H1 (cell line): ENCODE data around the gene PIP5K1B. TPM values are rescaled to one million over a fixed set of nuclear protein-coding genes. Genes with fewer than 3 reads are reported as not detected.

Experiments
- CTCF ChIA-PET: fragments of 300-600 bp; sonication (Branson Sonifier 250); formaldehyde crosslinking; loops from one replicate; lab custom pipeline; 2021; ENCODE audit not compliant: partially characterized antibody; lab: Charles Lee
- POLR2A ChIA-PET: fragments of 300-600 bp; sonication (Branson Sonifier 250); formaldehyde crosslinking; loops from one replicate; lab custom pipeline; 2021; ENCODE audit warnings: inconsistent platforms; ENCODE audit not compliant: partially characterized antibody; lab: Charles Lee
- DNase-seq, 2 experiments: peaks; one replicate each; pipeline versions ENCODE4 v3.0.0 to v3.0.0-alpha.2; 2010 to 2022; ENCODE audit warnings: low spot score in 2 of 2, low read depth in 1 of 2, mixed read lengths in 1 of 2
- FAIRE-seq: peaks from 2 replicates; lab custom pipeline; 2011; peaks lifted over from hg19 to GRCh38; lab: Jason Lieb, UNC
- H2AFZ ChIP-seq: 2 replicates; pipeline ENCODE4 v1.8.1; 2012; ENCODE audit warnings: low read length, inconsistent platforms
- H2AK5ac ChIP-seq: 2 replicates; pipeline ENCODE4 v1.6.1; 2013; ENCODE audit warnings: low read depth, low read length
- H2BK120ac ChIP-seq: replicated peaks from 2 replicates; pipeline ENCODE3; 2013; ENCODE audit warnings: low read depth, low read length, inconsistent platforms
- H2BK12ac ChIP-seq: 2 replicates; pipeline ENCODE4 v1.6.1; 2013; ENCODE audit warnings: low read depth, low read length
- H2BK15ac ChIP-seq: 2 replicates; pipeline ENCODE4 v1.6.1; 2013; ENCODE audit warnings: low read length
- H2BK20ac ChIP-seq: 2 replicates; pipeline ENCODE4 v1.6.1; 2013; ENCODE audit warnings: low read length
- H2BK5ac ChIP-seq: 2 replicates; pipeline ENCODE4 v1.6.1; 2013; ENCODE audit warnings: low read depth, low read length
- H3K14ac ChIP-seq: 2 replicates; pipeline ENCODE4 v1.6.1; 2013; ENCODE audit warnings: inconsistent platforms; ENCODE audit not compliant: insufficient read length
- H3K18ac ChIP-seq: 2 replicates; pipeline ENCODE4 v1.6.1; 2013; ENCODE audit warnings: low read length; ENCODE audit errors: extremely low read depth
- H3K23ac ChIP-seq: 2 replicates; pipeline ENCODE4 v1.6.1; 2013; ENCODE audit warnings: inconsistent platforms; ENCODE audit not compliant: insufficient read length
- H3K23me2 ChIP-seq: 2 replicates; pipeline ENCODE4 v1.6.1; 2013; ENCODE audit warnings: low read depth, low read length
- H3K27ac ChIP-seq: 2 replicates; pipeline ENCODE4 v1.6.1; 2011; ENCODE audit warnings: low read depth, low read length, inconsistent platforms
- H3K27me3 ChIP-seq, 4 experiments: replicated peaks in 1 of 4; 1 replicate in 1 of 4; 2 replicates in 3 of 4; pipeline versions ENCODE4 v1.6.1 to v1.8.1; 2011 to 2013; ENCODE audit warnings: low read length in 3 of 4, mild to moderate bottlenecking in 3 of 4, inconsistent platforms in 2 of 4, mixed read lengths in 2 of 4, moderate library complexity in 1 of 4; ENCODE audit not compliant: control insufficient read depth in 3 of 4, insufficient read depth in 3 of 4; ENCODE audit errors: extremely low read depth in 1 of 4
- H3K36me3 ChIP-seq, 4 experiments: 2 replicates each; pipeline versions ENCODE4 v1.6.1 to v1.8.1; 2011 to 2013; ENCODE audit warnings: mild to moderate bottlenecking in 4 of 4, low read length in 3 of 4, moderate library complexity in 2 of 4, control low read depth in 1 of 4, inconsistent platforms in 1 of 4; ENCODE audit not compliant: insufficient read depth in 4 of 4, control insufficient read depth in 2 of 4
- H3K4ac ChIP-seq: replicated peaks from 2 replicates; pipeline ENCODE3; 2013; ENCODE audit warnings: low read length, low read depth, mixed read lengths, inconsistent platforms; ENCODE audit not compliant: insufficient read length
- H3K4me1 ChIP-seq, 4 experiments: replicated peaks in 1 of 4; 1 replicate in 1 of 4; 2 replicates in 3 of 4; pipeline versions ENCODE4 v1.6.1 to v1.8.1; 2011 to 2013; ENCODE audit warnings: low read length in 3 of 4, inconsistent platforms in 2 of 4, mixed read lengths in 1 of 4; ENCODE audit not compliant: insufficient read depth in 4 of 4, control insufficient read depth in 3 of 4
- H3K4me2 ChIP-seq, 2 experiments: 2 replicates each; pipeline versions ENCODE4 v1.6.1 to v1.8.1; 2011 to 2013; ENCODE audit warnings: low read depth in 2 of 2, low read length in 2 of 2, control low read depth in 1 of 2, inconsistent platforms in 1 of 2, mild to moderate bottlenecking in 1 of 2; ENCODE audit not compliant: insufficient read depth in 1 of 2
- H3K4me3 ChIP-seq, 4 experiments: fragments of 200-600, 300-600 bp in 1 of 4; sonication (generic), shearing (Covaris generic), sonication (Bioruptor Twin) in 1 of 4; 2 replicates each; pipeline versions ENCODE4 v1.5.1 to v1.8.1; 2011 to 2016; ENCODE audit warnings: low read length in 4 of 4, low read depth in 3 of 4, control low read depth in 2 of 4, inconsistent platforms in 2 of 4, mild to moderate bottlenecking in 2 of 4, mixed read lengths in 1 of 4, moderate library complexity in 1 of 4; ENCODE audit not compliant: insufficient read depth in 2 of 4; ENCODE audit errors: extremely low read depth in 1 of 4
- H3K56ac ChIP-seq: replicated peaks from 2 replicates; pipeline ENCODE3; 2013; ENCODE audit warnings: low read depth, mild to moderate bottlenecking, mixed read lengths, low read length, inconsistent platforms; ENCODE audit not compliant: insufficient read length
- H3K79me1 ChIP-seq: 2 replicates; pipeline ENCODE4 v1.6.1; 2013; ENCODE audit warnings: low read depth, low read length, control low read depth
- H3K79me2 ChIP-seq, 2 experiments: 2 replicates each; pipeline versions ENCODE4 v1.6.1 to v1.8.1; 2012 to 2013; ENCODE audit warnings: low read length in 2 of 2, mild to moderate bottlenecking in 2 of 2, inconsistent platforms in 1 of 2; ENCODE audit not compliant: insufficient read depth in 2 of 2, control insufficient read depth in 1 of 2
- H3K9ac ChIP-seq, 4 experiments: replicated peaks in 1 of 4; 1 replicate in 1 of 4; 2 replicates in 3 of 4; pipeline versions ENCODE4 v1.6.1 to v1.8.1; 2011 to 2013; ENCODE audit warnings: low read depth in 3 of 4, low read length in 3 of 4, control low read depth in 2 of 4, mild to moderate bottlenecking in 2 of 4, moderate library complexity in 2 of 4, inconsistent platforms in 1 of 4; ENCODE audit errors: extremely low read depth in 1 of 4
- H3K9me3 ChIP-seq, 2 experiments: 2 replicates each; pipeline versions ENCODE4 v1.6.1 to v1.8.1; 2012 to 2013; ENCODE audit warnings: mild to moderate bottlenecking in 2 of 2, moderate library complexity in 2 of 2, control low read depth in 1 of 2, inconsistent platforms in 1 of 2, low read depth in 1 of 2, low read length in 1 of 2, mixed read lengths in 1 of 2; ENCODE audit not compliant: insufficient read depth in 2 of 2
- H4K20me1 ChIP-seq, 2 experiments: replicated peaks in 1 of 2; 2 replicates each; pipeline versions ENCODE3 to v1.8.1; 2011 to 2013; ENCODE audit warnings: inconsistent platforms in 2 of 2, low read length in 2 of 2, mild to moderate bottlenecking in 1 of 2; ENCODE audit not compliant: insufficient read depth in 2 of 2, control insufficient read depth in 1 of 2
- H4K5ac ChIP-seq: 2 replicates; pipeline ENCODE4 v1.6.1; 2013; ENCODE audit warnings: low read length, low read depth, mixed read lengths, inconsistent platforms; ENCODE audit not compliant: insufficient read length
- H4K8ac ChIP-seq: 2 replicates; pipeline ENCODE4 v1.8.0; 2013; ENCODE audit warnings: mild to moderate bottlenecking, moderate library complexity, low read length, inconsistent platforms; ENCODE audit not compliant: insufficient read depth; ENCODE audit errors: extremely low read depth
- H4K91ac ChIP-seq: replicated peaks from 2 replicates; pipeline ENCODE3; 2013; ENCODE audit warnings: low read length, mixed read lengths, inconsistent platforms; ENCODE audit not compliant: insufficient read length
- ATF3 ChIP-seq: IDR thresholded peaks from 2 replicates; pipeline ENCODE4 v1.6.1; 2011; ENCODE audit warnings: low read depth, mild to moderate bottlenecking, low read length; ENCODE audit not compliant: insufficient read depth
- BACH1 ChIP-seq: IDR thresholded peaks from 2 replicates; pipeline ENCODE4 v1.6.1; 2012; ENCODE audit warnings: low read length, improper control_type of control experiment
- BCL11A ChIP-seq, 2 experiments: IDR thresholded peaks; one replicate each; pipeline ENCODE4 v1.6.1; 2011; ENCODE audit warnings: low read depth in 2 of 2, low read length in 2 of 2, mild to moderate bottlenecking in 2 of 2
- CHD2 ChIP-seq: IDR thresholded peaks from 2 replicates; pipeline ENCODE4 v1.6.1; 2012; ENCODE audit warnings: low read length, improper control_type of control experiment
- CTBP2 ChIP-seq: IDR thresholded peaks from 2 replicates; pipeline ENCODE4 v1.7.0; 2011; ENCODE audit warnings: borderline replicate concordance, mild to moderate bottlenecking, moderate library complexity, mixed read lengths, low read length; ENCODE audit not compliant: insufficient read depth, insufficient read length
- EGR1 ChIP-seq: IDR thresholded peaks from 2 replicates; pipeline ENCODE4 v1.6.1; 2011; ENCODE audit warnings: low read depth, low read length, borderline replicate concordance
- MAFK ChIP-seq: IDR thresholded peaks from 2 replicates; pipeline ENCODE4 v1.6.1; 2012; ENCODE audit warnings: low read depth, mild to moderate bottlenecking, improper control_type of control experiment, low read length
- SIX5 ChIP-seq: IDR thresholded peaks from 2 replicates; pipeline ENCODE4 v1.6.1; 2011; ENCODE audit warnings: mild to moderate bottlenecking, low read depth, low read length
- SP1 ChIP-seq: IDR thresholded peaks from 2 replicates; pipeline ENCODE4 v1.6.1; 2011; ENCODE audit warnings: low read depth, low read length
- SP2 ChIP-seq: IDR thresholded peaks from 2 replicates; pipeline ENCODE4 v1.6.1; 2012; ENCODE audit warnings: mild to moderate bottlenecking, low read length, inconsistent platforms
- SRF ChIP-seq: IDR thresholded peaks from 2 replicates; pipeline ENCODE4 v1.6.1; 2011; ENCODE audit warnings: mild to moderate bottlenecking, low read depth, low read length, moderate library complexity
- TAF7 ChIP-seq: optimal IDR thresholded peaks from 2 replicates; pipeline ENCODE3; 2011; ENCODE audit warnings: low read depth, mild to moderate bottlenecking, inconsistent platforms, low read length, moderate library complexity, borderline replicate concordance
- TCF12 ChIP-seq: IDR thresholded peaks from 2 replicates; pipeline ENCODE4 v1.6.1; 2011; ENCODE audit warnings: low read depth, mild to moderate bottlenecking, low read length
- TEAD4 ChIP-seq: IDR thresholded peaks from 2 replicates; pipeline ENCODE4 v1.6.1; 2012; ENCODE audit warnings: low read depth, low read length, inconsistent platforms, mixed read lengths
- ZNF274 ChIP-seq: IDR thresholded peaks from 2 replicates; pipeline ENCODE4 v1.7.0; 2012; ENCODE audit warnings: low read length, borderline replicate concordance; ENCODE audit errors: extremely low read depth
- WGBS, 2 experiments: shearing (Covaris generic) in 1 of 2; methylation state at CpG; one replicate each; pipeline versions ENCODE4 v1.1.6 to v1.1.7; 2013 to 2015; ENCODE audit warnings: low lambda C conversion rate in 2 of 2, mixed read lengths in 2 of 2, inconsistent platforms in 1 of 2, low coverage in 1 of 2, missing lambda C conversion rate in 1 of 2; ENCODE audit not compliant: insufficient replicate concordance in 2 of 2, insufficient coverage in 1 of 2, insufficient read length in 1 of 2; ENCODE audit errors: extremely low coverage in 1 of 2, missing lambda C conversion rate in 1 of 2; 5-methylcytosine and 5-hydroxymethylcytosine counted together
- polyA plus RNA-seq, 7 experiments: library from polyadenylated mRNA; depleted of rRNA in 3 of 7; stranded (reverse) in 5 of 7; unstranded in 2 of 7; fragments of >200 nt in 5 of 7; fragments of 200-250 nt in 2 of 7; gene quantifications; 1 replicate in 5 of 7; 2 replicates in 1 of 7; 4 replicates in 1 of 7; pipeline versions ENCODE4 v1.2.1 to v1.2.3, GENCODE V29; 2011 to 2013; ENCODE audit warnings: missing spikeins in 2 of 7, mixed read lengths in 2 of 7
- total RNA-seq: library from RNA; stranded (reverse); fragmentation: NEBNext Ultra II Directional; extraction: Animal tissue kit (Norgen Biotek cat#: 25700); gene quantifications from 2 replicates; pipeline ENCODE4 v1.2.1, GENCODE V29; 2021

Gene PIP5K1B
- total and polyA plus RNA-seq, 2 of the 8 experiments (the other 6 are each of a cell fraction or from before 2014, with no cell fraction given), result 4.7 to 7.7 TPM

GRCh38 chr9:68740561-68740960 lies 35.5 kb downstream of the PIP5K1B start:
- H4K91ac ChIP-seq, result no peak overlapping the region
- H2BK120ac ChIP-seq, result no peak overlapping the region
- H3K23ac ChIP-seq, result no peak overlapping the region
- no peak overlapping the region for H3K9ac ChIP-seq
- no peak overlapping the region for H3K4ac ChIP-seq
- no peak overlapping the region for H3K27ac ChIP-seq
- H4K5ac ChIP-seq, result no peak overlapping the region
- no peaks in the 10 kb centered on the region for H3K27me3 ChIP-seq
- no peaks in the 10 kb centered on the region for H3K23me2 ChIP-seq
- H3K4me2 ChIP-seq, result no peak overlapping the region
- H4K20me1 ChIP-seq, result no peaks in the 10 kb centered on the region
- H3K9me3 ChIP-seq, result no peaks in the 10 kb centered on the region
- ChIA-PET POLR2A (interaction anchor here (2.2 kb wide), 1 partner anchor 20 kb away, joined by 5 read pairs; no protein-coding TSS in a partner anchor), CTCF (interaction anchor here (1.0 to 2.0 kb wide), 3 partner anchors 24 to 259 kb away, joined by 3 to 6 read pairs (median 4); a partner anchor contains a TSS)
- no peak overlapping the region for H2BK20ac ChIP-seq
- H2BK12ac ChIP-seq, result no peak overlapping the region
- no peak overlapping the region for H2AFZ ChIP-seq
- no peak overlapping the region for H2BK15ac ChIP-seq
- no peak overlapping the region for H3K4me3 ChIP-seq
- no peaks in the 10 kb centered on the region for H3K36me3 ChIP-seq
- 88% methylated on average over 4 of the region's 4 CpGs; no CpG with 5 or more reads in 1 of the 2 experiments for WGBS, 2 experiments
- H3K4me1 ChIP-seq, result peaks cover 0 to 8% (median 3%) of the 10 kb centered on the region in 4 experiments; a peak in 4 of 7 replicates
- no peak overlapping the region for H2AK5ac ChIP-seq
- no peak for FAIRE-seq
- DNase-seq, result no peak
- H3K18ac ChIP-seq, result no peak overlapping the region
- H3K56ac ChIP-seq, result no peak overlapping the region
- H2BK5ac ChIP-seq, result no peak overlapping the region
- no peak overlapping the region for H4K8ac ChIP-seq
- H3K79me2 ChIP-seq, result no peaks in the 10 kb centered on the region
- H3K14ac ChIP-seq, result no peak overlapping the region
- no peaks in the 10 kb centered on the region; the same call in 1 of the 2 replicates for H3K79me1 ChIP-seq
- no peak for TF ChIP-seq TAF7
- TF ChIP-seq TCF12, result no peak
- TF ChIP-seq CHD2, result no peak
- no peak for TF ChIP-seq BCL11A (IDR thresholded peaks at IDR 0.05; ENCODE audit: low read depth in 2 of 2, low read length in 2 of 2)
- TF ChIP-seq MAFK, result no peak
- TF ChIP-seq SRF, result no peak
- no peak for TF ChIP-seq CTBP2
- no peak for TF ChIP-seq SIX5
- no peak for TF ChIP-seq SP2
- no peak for TF ChIP-seq ATF3
- TF ChIP-seq BACH1, result no peak
- TF ChIP-seq SP1, result no peak
- no peak for TF ChIP-seq ZNF274
- no peak for TF ChIP-seq TEAD4
- no peak for TF ChIP-seq EGR1
